GM23338 (cell line): ENCODE results near the gene IGFBP7. TPM values are rescaled to one million over a fixed set of nuclear protein-coding genes. Genes with fewer than 3 reads are reported as not detected.

Experiments used
- ATAC-seq: fragments of 200-7000 bp; cut with Tn5 transposase; 3 replicates; pipeline ENCODE4 v1.9.1; 2020
- DNase-seq: peaks from one replicate; pipeline ENCODE4 v3.0.0-alpha.2; 2015; ENCODE audit warnings: low spot score
- H2AFZ ChIP-seq: fragments of 200-600 bp; sonication (generic); 2 replicates; pipeline ENCODE4 v1.8.0; 2016; ENCODE audit warnings: antibody characterized with exemption, mild to moderate bottlenecking, moderate library complexity
- H3F3A ChIP-seq: fragments of 200-600 bp; sonication (generic); replicated peaks from 2 replicates; pipeline ENCODE4 v1.8.0; 2017; ENCODE audit warnings: antibody characterized with exemption, mixed run types, low read depth
- H3K27ac ChIP-seq: fragments of 200-600 bp; sonication (generic); 2 replicates; pipeline ENCODE4 v1.6.1; 2016; ENCODE audit warnings: low read depth
- H3K27me3 ChIP-seq: fragments of 200-600 bp; sonication (generic); 2 replicates; pipeline ENCODE4 v1.8.0; 2016; ENCODE audit warnings: mild to moderate bottlenecking, mixed run types, moderate library complexity; ENCODE audit not compliant: insufficient read depth
- H3K36me3 ChIP-seq: fragments of 200-600 bp; sonication (generic); 2 replicates; pipeline ENCODE4 v1.8.0; 2016; ENCODE audit warnings: mild to moderate bottlenecking; ENCODE audit not compliant: insufficient read depth
- H3K4me1 ChIP-seq: fragments of 200-600 bp; sonication (generic); 2 replicates; pipeline ENCODE4 v1.8.0; 2016; ENCODE audit warnings: mild to moderate bottlenecking, moderate library complexity; ENCODE audit not compliant: insufficient read depth
- H3K4me2 ChIP-seq: fragments of 200-600 bp; sonication (generic); 2 replicates; pipeline ENCODE4 v1.7.1; 2017; ENCODE audit warnings: mixed run types
- H3K4me3 ChIP-seq: fragments of 200-600 bp; sonication (generic); 2 replicates; pipeline ENCODE4 v1.6.1; 2016; ENCODE audit warnings: mixed run types
- H3K79me2 ChIP-seq: fragments of 200-600 bp; sonication (generic); replicated peaks from 2 replicates; pipeline ENCODE4 v1.8.0; 2017; ENCODE audit warnings: mild to moderate bottlenecking; ENCODE audit not compliant: insufficient read depth
- H3K9me2 ChIP-seq: fragments of 200-600 bp; sonication (generic); 2 replicates; pipeline ENCODE4 v1.8.0; 2017; ENCODE audit not compliant: insufficient read depth
- H4K20me1 ChIP-seq: fragments of 200-600 bp; sonication (generic); replicated peaks from 2 replicates; pipeline ENCODE4 v1.8.0; 2017; ENCODE audit warnings: mild to moderate bottlenecking; ENCODE audit not compliant: insufficient read depth
- H3K27ac Mint-ChIP-seq: 2 replicates; pipeline ENCODE4 v1.8.0; 2020; ENCODE audit warnings: inconsistent platforms, mild to moderate bottlenecking, moderate library complexity, mixed read lengths
- H3K27me3 Mint-ChIP-seq: 3 replicates; pipeline ENCODE4 v1.8.0; 2022; ENCODE audit warnings: low read depth, mild to moderate bottlenecking, moderate library complexity, mixed read lengths, inconsistent platforms; ENCODE audit not compliant: insufficient read depth, poor library complexity
- H3K36me3 Mint-ChIP-seq: 3 replicates; pipeline ENCODE4 v1.8.0; 2021; ENCODE audit warnings: low read depth, mild to moderate bottlenecking, inconsistent platforms, moderate library complexity, mixed read lengths
- H3K4me1 Mint-ChIP-seq: 3 replicates; pipeline ENCODE4 v1.8.0; 2020; ENCODE audit warnings: mild to moderate bottlenecking, inconsistent platforms, mixed read lengths
- H3K4me3 Mint-ChIP-seq: 3 replicates; pipeline ENCODE4 v1.8.0; 2021; ENCODE audit warnings: moderate library complexity, mild to moderate bottlenecking, inconsistent platforms, mixed read lengths
- H3K9me3 Mint-ChIP-seq: 3 replicates; pipeline ENCODE4 v1.8.0; 2020; ENCODE audit warnings: moderate library complexity, mild to moderate bottlenecking, inconsistent platforms, mixed read lengths
- CREB1 ChIP-seq: fragments of 250-450 bp; sonication (Bioruptor Pico); IDR thresholded peaks from 2 replicates; pipeline ENCODE4 v1.5.0; 2020; ENCODE audit warnings: low read depth, mild to moderate bottlenecking, moderate library complexity
- ETS1 ChIP-seq: IDR thresholded peaks from 2 replicates; pipeline ENCODE4 v1.6.1; 2016; ENCODE audit warnings: antibody characterized with exemption
- EZH2phosphoT487 ChIP-seq: fragments of 200-600 bp; sonication (generic); IDR thresholded peaks from one replicate; pipeline ENCODE4 v1.8.1; 2018; ENCODE audit warnings: antibody characterized with exemption; ENCODE audit not compliant: unreplicated experiment
- JUNB ChIP-seq: IDR thresholded peaks from one replicate; pipeline ENCODE4 v1.6.1; 2016; ENCODE audit warnings: antibody characterized with exemption; ENCODE audit not compliant: unreplicated experiment
- POLR2AphosphoS5 ChIP-seq: IDR thresholded peaks from 2 replicates; pipeline ENCODE4 v1.6.1; 2016; ENCODE audit warnings: antibody characterized with exemption, low read depth
- REST ChIP-seq: IDR thresholded peaks from one replicate; pipeline ENCODE4 v1.6.1; 2018; ENCODE audit warnings: antibody characterized with exemption; ENCODE audit not compliant: unreplicated experiment
- STAT1 ChIP-seq: IDR thresholded peaks from one replicate; pipeline ENCODE4 v1.6.1; 2016; ENCODE audit warnings: antibody characterized with exemption; ENCODE audit not compliant: unreplicated experiment
- ZNF114 ChIP-seq: fragments of 250-450 bp; sonication (Bioruptor Pico); IDR thresholded peaks from 2 replicates; pipeline ENCODE4 v1.5.0; 2020; ENCODE audit warnings: mild to moderate bottlenecking, moderate library complexity
- ZNF331 ChIP-seq: fragments of 250-450 bp; sonication (Bioruptor Pico); IDR thresholded peaks from 2 replicates; pipeline ENCODE4 v1.5.0; 2020; ENCODE audit warnings: low read depth, mild to moderate bottlenecking, moderate library complexity
- ZNF462 ChIP-seq: fragments of 250-450 bp; sonication (Bioruptor Pico); IDR thresholded peaks from 2 replicates; pipeline ENCODE4 v1.5.0; 2020; ENCODE audit warnings: mild to moderate bottlenecking, moderate library complexity
- polyA plus RNA-seq: library from polyadenylated mRNA; unstranded; fragments of >200 nt; fragmentation: Nextera tagmentation; extraction: Ambion mirVana; gene quantifications from 2 replicates; pipeline ENCODE4 v1.2.1, GENCODE V29; 2016
- total RNA-seq: library from RNA; depleted of rRNA; stranded (reverse); fragments of >200 nt; shearing (Covaris generic); gene quantifications from 2 replicates; pipeline ENCODE4 v1.2.3, GENCODE V29; 2014

The IGFBP7 gene
- total and polyA plus RNA-seq, 2 experiments from 2014 or later, result 0.49 to 7.9 TPM

GRCh38 chr4:57034520-57034919 lies 75.7 kb downstream of the IGFBP7 start:
- Mint-ChIP-seq H3K4me1 (0 out of 3 replicates have a peak, but pooled peaks cover 2% of the 10 kb centered on the region), H3K27me3 (no peaks in the 10 kb centered on the region), H3K36me3 (peaks cover 13% of the 10 kb centered on the region; the same call in 2 of the 3 replicates), H3K27ac (no peak overlapping the region), H3K4me3 (no peak overlapping the region), H3K9me3 (no peaks in the 10 kb centered on the region)
- no peaks in the 10 kb centered on the region for H3K4me1 ChIP-seq
- H3K27ac ChIP-seq, result no peak overlapping the region
- ATAC-seq (no peak), DNase-seq (no peak)
- H3K9me2 ChIP-seq, result no peaks in the 10 kb centered on the region
- no peaks in the 10 kb centered on the region for H3F3A ChIP-seq
- no peak overlapping the region for H3K4me2 ChIP-seq
- no peaks in the 10 kb centered on the region for H4K20me1 ChIP-seq
- H3K27me3 ChIP-seq, result no peaks in the 10 kb centered on the region
- H3K36me3 ChIP-seq, result peaks cover 6% of the 10 kb centered on the region
- no peak overlapping the region for H2AFZ ChIP-seq
- no peak for TF ChIP-seq ETS1
- no peak for TF ChIP-seq JUNB
- TF ChIP-seq EZH2phosphoT487, result no peak
- TF ChIP-seq CREB1 (CRISPR knock-in tag), result no peak
- TF ChIP-seq ZNF331 (CRISPR knock-in tag), result no peak
- no peak for TF ChIP-seq ZNF114
- no peak for TF ChIP-seq POLR2AphosphoS5
- no peak for TF ChIP-seq REST
- no peaks in the 10 kb centered on the region for H3K79me2 ChIP-seq
- no peak overlapping the region for H3K4me3 ChIP-seq

- no peaks in the 10 kb centered on the region for H3K9me2 ChIP-seq
- no peak for ATAC-seq
- H3K27me3 Mint-ChIP-seq, result no peaks in the 10 kb centered on the region
- no peaks in the 10 kb centered on the region for H3K9me3 Mint-ChIP-seq
- H3K36me3 Mint-ChIP-seq, result peaks cover 86% of the 10 kb centered on the region
- H3K4me2 ChIP-seq, result no peak overlapping the region
- no peak for DNase-seq
- H3K27me3 ChIP-seq, result no peaks in the 10 kb centered on the region
- no peak overlapping the region for H3K27ac ChIP-seq
- peaks cover 75% of the 10 kb centered on the region for H3K36me3 ChIP-seq
- H3K4me1 ChIP-seq, result no peaks in the 10 kb centered on the region
- no peaks in the 10 kb centered on the region for H3K4me1 Mint-ChIP-seq
- H4K20me1 ChIP-seq, result peaks cover 13% of the 10 kb centered on the region
- H3F3A ChIP-seq, result no peaks in the 10 kb centered on the region
- H3K4me3 ChIP-seq, result no peak overlapping the region
- H3K79me2 ChIP-seq, result no peaks in the 10 kb centered on the region
- H3K4me3 Mint-ChIP-seq, result no peak overlapping the region
- H2AFZ ChIP-seq, result no peak overlapping the region
- no peak overlapping the region for H3K27ac Mint-ChIP-seq
- TF ChIP-seq EZH2phosphoT487, result no peak
- TF ChIP-seq POLR2AphosphoS5, result no peak
- no peak for TF ChIP-seq STAT1
- TF ChIP-seq ETS1, result no peak
- TF ChIP-seq ZNF462 (CRISPR knock-in tag), result no peak
These were observed 87.1 kb downstream of the IGFBP7 start for GRCh38 chr4:57023104-57023503.
